Fibroblast of pulmonary artery (primary cell): ENCODE data around the gene BEST2.

Source experiments
- DNase-seq: peaks from one replicate; pipeline ENCODE4 v3.0.0-alpha.2; 2010; ENCODE audit warnings: low read depth
- H3K4me3 ChIP-seq: replicated peaks from 2 replicates; pipeline ENCODE4 v1.5.1; 2011; ENCODE audit warnings: low read depth, mild to moderate bottlenecking, control low read depth, low read length, moderate library complexity
- CTCF ChIP-seq: IDR thresholded peaks from 2 replicates; pipeline ENCODE4 v1.5.1; 2011; ENCODE audit warnings: mild to moderate bottlenecking, control low read depth, low read length, inconsistent platforms; ENCODE audit errors: missing control alignments

The BEST2 gene

GRCh38 chr19:12801466-12802266 is 50.1 kb downstream of the BEST2 start, which contains the start of the genes PRDX2 and THSD8:
Gene PRDX2, minus strand, starts transcription at chr19:12801800. Its CDS starts 539 bp downstream, at chr19:12801261.
Gene THSD8, plus strand, starts transcription at chr19:12802069. Its CDS starts 3 bp downstream, at chr19:12802072.
- H3K4me3 ChIP-seq = peak within 1 kb of the TSS; percentile 86
- no peak for TF ChIP-seq CTCF
- peak; percentile 80 for DNase-seq

- peak overlapping the region; percentile 86 for H3K4me3 ChIP-seq
- TF ChIP-seq CTCF = peak; percentile 4
- peak; percentile 14 for DNase-seq
These were observed 50.9 kb downstream of the BEST2 start for GRCh38 chr19:12802267-12803106.

GRCh38 chr19:12804051-12804450 is 52.5 kb downstream of the BEST2 start:
- DNase-seq = no peak
- H3K4me3 ChIP-seq = no peak overlapping the region
- no peak for TF ChIP-seq CTCF

GRCh38 chr19:12806242-12807081 is 54.9 kb downstream of the BEST2 start, which contains the start of gene RNASEH2A:
Gene RNASEH2A, plus strand, starts transcription at chr19:12806584. Its CDS starts 90 bp downstream, at chr19:12806674.
- DNase-seq = peak; percentile 93
- no peak for TF ChIP-seq CTCF
- H3K4me3 ChIP-seq = peak within 1 kb of the TSS; percentile 75
